Aorta (tissue), 5 donors: ENCODE measurements around the gene ETHE1. TPM values are rescaled to one million over a fixed set of nuclear protein-coding genes. Genes with fewer than 3 reads are reported as not detected.
"Not testable (repeated sequence)": the region's sequence is repeated elsewhere in the genome, so short reads cannot be mapped to it uniquely, and the experiment has no call there.

ENCODE experiments used
- ATAC-seq: fragments of 200-7000 bp; cut with Tn5 transposase; one replicate; pipeline ENCODE4 v1.9.1; 2022; ENCODE audit warnings: moderate library complexity; ENCODE audit not compliant: low FRiP score
- DNase-seq, 2 donors: peaks; one replicate each; pipeline ENCODE4 v3.0.0-alpha.2; 2020
- H3K27ac ChIP-seq, 2 donors: one replicate each; pipeline ENCODE4 v1.5.1; 2013; ENCODE audit warnings: low read length in 2 of 2, mild to moderate bottlenecking in 2 of 2, moderate library complexity in 2 of 2, control low read depth in 1 of 2, inconsistent platforms in 1 of 2, low read depth in 1 of 2
- H3K27me3 ChIP-seq, 2 donors: one replicate each; pipeline ENCODE4 v1.6.1; 2013; ENCODE audit warnings: control low read depth in 1 of 2, low read length in 1 of 2, mild to moderate bottlenecking in 1 of 2, moderate library complexity in 1 of 2; ENCODE audit not compliant: insufficient read depth in 2 of 2, control insufficient read depth in 1 of 2
- H3K36me3 ChIP-seq, 2 donors: one replicate each; pipeline ENCODE4 v1.6.1; 2013; ENCODE audit warnings: control low read depth in 1 of 2, low read length in 1 of 2, mild to moderate bottlenecking in 1 of 2; ENCODE audit not compliant: insufficient read depth in 2 of 2, control insufficient read depth in 1 of 2
- H3K4me1 ChIP-seq, 2 donors: one replicate each; pipeline ENCODE4 v1.6.1; 2013; ENCODE audit warnings: low read length in 2 of 2, control low read depth in 1 of 2, mild to moderate bottlenecking in 1 of 2, moderate library complexity in 1 of 2; ENCODE audit not compliant: insufficient read depth in 2 of 2, control insufficient read depth in 1 of 2
- H3K4me3 ChIP-seq, 2 donors: one replicate each; pipeline ENCODE4 v1.5.1; 2013; ENCODE audit warnings: low read length in 2 of 2, control low read depth in 1 of 2, mild to moderate bottlenecking in 1 of 2
- H3K9me3 ChIP-seq: one replicate; pipeline ENCODE4 v1.6.1; 2013; ENCODE audit warnings: mild to moderate bottlenecking, low read length; ENCODE audit not compliant: control insufficient read depth
- WGBS, 2 donors: extraction: QIAGEN DNeasy Blood & Tissue Kit; methylation state at CpG; one replicate each; pipeline ENCODE4 v1.1.7; 2013; 5-methylcytosine and 5-hydroxymethylcytosine counted together
- intact Hi-C, 2 donors: fragments of 100-400 bp; cut with DNase I; formaldehyde crosslinking; loops; one replicate each; pipeline versions ENCODE4 v1.14.2 to v1.15.0; 2022
- polyA plus RNA-seq, 2 donors: library from polyadenylated mRNA; stranded (reverse); fragments of 200-250 nt; gene quantifications; one replicate each; pipeline ENCODE4 v1.2.3, GENCODE V29; 2013
- total RNA-seq, 2 donors: library from RNA; stranded (reverse); fragmentation: NEBNext Ultra II Directional; extraction: Animal tissue kit (Norgen Biotek cat#: 25700); gene quantifications; one replicate each; pipeline ENCODE4 v1.2.1, GENCODE V29; 2021
- donor health status: healthy with polysubstance abuse.
- donor health status: Bipolar disorder and iron deficiency.
- donor health status: DM: no; HTN: no; CAD: no.
- donor health status: DM: no; HTN: no; CAD: no.
- donor health status: DM: yes; HTN: yes; CAD: no.

ETHE1 gene
- total and polyA plus RNA-seq, 4 donors = 21.7 to 47.1 (median 37.5) TPM

GRCh38 chr19:43519436-43520088 lies 7.4 kb downstream of the ETHE1 start:
- intact Hi-C loops = loop anchor here (1.0 to 5.0 kb wide), 3 partner anchors 57 to 73 kb away; no protein-coding TSS in a partner anchor
- DNase-seq (peak; percentile 83 to 90), ATAC-seq (peak; percentile 89)
- Histone ChIP-seq H3K4me1 (no peaks in the 10 kb centered on the region), H3K9me3 (no peaks in the 10 kb centered on the region), H3K27me3 (no peaks in the 10 kb centered on the region), H3K4me3 (no peak overlapping the region), H3K36me3 (no peaks in the 10 kb centered on the region), H3K27ac (no peak overlapping the region)
- WGBS, 2 donors = 39 to 45% methylated on average over 10 of the region's 10 CpGs

GRCh38 chr19:43518051-43518450 lies 8.9 kb downstream of the ETHE1 start:
- Histone ChIP-seq H3K4me1 (no peaks in the 10 kb centered on the region), H3K9me3 (no peaks in the 10 kb centered on the region), H3K27ac (no peak overlapping the region), H3K36me3 (no peaks in the 10 kb centered on the region), H3K4me3 (no peak overlapping the region), H3K27me3 (no peaks in the 10 kb centered on the region)
- DNase-seq (no peak), ATAC-seq (no peak)
- WGBS, 2 donors = 82 to 93% methylated on average over 4 of the region's 4 CpGs
- intact Hi-C loops = loop anchor here in 1 of 2 donors (2.0 to 5.0 kb wide), 2 partner anchors 56 to 71 kb away; no protein-coding TSS in a partner anchor

GRCh38 chr19:43512399-43512798 lies 14.6 kb downstream of the ETHE1 start:
- ATAC-seq, intact Hi-C loops, H3K27ac ChIP-seq, H3K36me3 ChIP-seq, DNase-seq, H3K4me1 ChIP-seq, H3K4me3 ChIP-seq, H3K27me3 ChIP-seq, H3K9me3 ChIP-seq: not testable (repeated sequence)

DNA sequence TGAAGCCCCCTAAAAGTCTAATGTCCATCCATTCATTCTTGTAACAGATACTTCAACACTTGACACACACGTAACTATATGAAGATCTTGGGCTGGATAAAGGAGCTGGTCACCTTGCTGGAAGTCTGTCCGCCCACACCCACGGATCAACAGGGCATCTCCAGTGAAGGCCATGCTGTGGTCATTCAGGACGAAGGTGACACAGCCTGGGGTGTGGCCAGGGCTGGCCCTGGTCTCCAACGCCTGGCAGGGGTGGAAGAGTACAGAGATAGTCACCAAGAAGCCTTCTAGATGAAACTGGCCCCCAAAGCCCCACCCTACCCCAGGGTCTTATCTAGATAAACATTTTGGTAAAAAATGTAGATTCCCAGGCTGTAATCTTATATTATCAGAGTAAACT lies 15.7 kb downstream of the ETHE1 start:
- ATAC-seq (no peak), DNase-seq (no peak)
- Histone ChIP-seq H3K4me1 (no peaks in the 10 kb centered on the region), H3K9me3 (no peaks in the 10 kb centered on the region), H3K27ac (no peak overlapping the region), H3K27me3 (no peaks in the 10 kb centered on the region), H3K36me3 (peaks cover 1 to 2% of the 10 kb centered on the region in 2 donors), H3K4me3 (no peak overlapping the region)
- WGBS, 2 donors = 92 to 93% methylated on average over 5 of the region's 5 CpGs
- intact Hi-C loops = no loop called here

DNA sequence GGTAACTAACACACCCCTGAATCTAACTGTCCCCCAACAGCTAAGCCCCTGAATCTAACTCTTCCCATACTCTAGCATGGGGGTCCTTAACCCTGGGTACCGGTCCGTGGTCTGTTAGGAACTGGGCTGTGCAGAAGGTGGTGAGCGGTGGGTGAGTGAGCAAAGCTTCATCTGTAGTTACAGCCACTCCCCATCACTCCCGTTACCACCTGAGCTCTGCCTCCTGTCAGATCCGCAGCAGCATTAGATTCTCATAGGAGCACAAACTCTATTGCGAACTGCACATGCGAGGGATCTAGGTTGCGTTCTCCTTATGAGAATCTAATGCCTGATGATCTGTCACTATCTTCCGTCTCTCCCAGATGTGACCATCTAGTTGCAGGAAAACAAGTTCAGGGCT lies 16.3 kb downstream of the ETHE1 start:
- 97 to 98% methylated on average over 9 of the region's 9 CpGs for WGBS, 2 donors
- H3K27me3 ChIP-seq = no peaks in the 10 kb centered on the region
- no peak overlapping the region for H3K27ac ChIP-seq
- H3K9me3 ChIP-seq = no peaks in the 10 kb centered on the region
- ATAC-seq (no peak), DNase-seq (no peak)
- no peak overlapping the region for H3K4me3 ChIP-seq
- H3K4me1 ChIP-seq = no peaks in the 10 kb centered on the region
- intact Hi-C loops = no loop called here
- H3K36me3 ChIP-seq = peaks cover 1 to 2% of the 10 kb centered on the region in 2 donors

DNA sequence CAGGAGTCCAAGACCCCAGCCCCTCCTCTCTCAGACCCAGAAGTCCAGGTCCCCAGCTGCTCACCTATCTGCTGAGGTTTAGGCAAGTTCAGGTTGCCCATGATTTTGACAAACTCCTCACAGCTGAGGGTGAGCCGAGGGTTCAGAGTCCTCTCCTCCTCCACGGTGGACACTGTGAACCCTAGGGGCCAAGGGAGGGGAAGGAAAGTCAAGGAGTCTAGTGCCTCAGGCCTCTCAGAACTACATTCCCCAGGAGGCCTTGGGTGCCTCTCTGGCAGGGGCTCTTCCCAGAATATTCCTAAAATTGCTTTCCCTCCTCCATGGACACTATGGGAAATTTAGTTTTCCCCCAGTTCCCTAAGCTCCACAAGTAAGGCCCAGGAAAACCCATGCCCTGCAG lies 19.1 kb downstream of the ETHE1 start:
- Histone ChIP-seq H3K36me3 (peaks cover 1 to 2% of the 10 kb centered on the region in 2 donors), H3K9me3 (no peaks in the 10 kb centered on the region), H3K4me1 (no peaks in the 10 kb centered on the region), H3K27me3 (no peaks in the 10 kb centered on the region), H3K27ac (no peak overlapping the region), H3K4me3 (no peak overlapping the region)
- peak in 1 of 2 donors; percentile 3 for DNase-seq
- intact Hi-C loops = no loop called here
- WGBS, 2 donors = 86% methylated on average over 2 of the region's 2 CpGs
- no peak for ATAC-seq

GRCh38 chr19:43506629-43507028 lies 20.4 kb downstream of the ETHE1 start:
- WGBS, 2 donors = 92 to 96% methylated on average over 5 of the region's 5 CpGs
- Histone ChIP-seq H3K27ac (no peak overlapping the region), H3K27me3 (no peaks in the 10 kb centered on the region), H3K9me3 (no peaks in the 10 kb centered on the region), H3K36me3 (peaks cover 1 to 2% of the 10 kb centered on the region in 2 donors), H3K4me1 (no peaks in the 10 kb centered on the region), H3K4me3 (no peak overlapping the region)
- no peak for ATAC-seq
- intact Hi-C loops = no loop called here
- DNase-seq = no peak

- intact Hi-C loops = no loop called here
- H3K27me3 ChIP-seq = no peaks in the 10 kb centered on the region
- no peaks in the 10 kb centered on the region for H3K9me3 ChIP-seq
- no peak for DNase-seq
- no peak overlapping the region for H3K27ac ChIP-seq
- no peak overlapping the region for H3K4me3 ChIP-seq
- whole genome bisulfite sequencing, 2 donors = 96 to 98% methylated on average over 5 of the region's 5 CpGs
- ATAC-seq = no peak
- H3K4me1 ChIP-seq = no peaks in the 10 kb centered on the region
- peaks cover 1 to 2% of the 10 kb centered on the region in 2 donors for H3K36me3 ChIP-seq
Observed at GRCh38 chr19:43505941-43506340, 21.1 kb downstream of the ETHE1 start.

- Histone ChIP-seq H3K27me3 (no peaks in the 10 kb centered on the region), H3K4me1 (no peaks in the 10 kb centered on the region), H3K27ac (no peak overlapping the region), H3K36me3 (peaks cover 1 to 2% of the 10 kb centered on the region in 2 donors), H3K4me3 (no peak overlapping the region), H3K9me3 (no peaks in the 10 kb centered on the region)
- ATAC-seq = no peak
- intact Hi-C loops = no loop called here
- WGBS, 2 donors = 96 to 97% methylated on average over 3 of the region's 3 CpGs
- DNase-seq = no peak
Observed at GRCh38 chr19:43505186-43505456, 21.9 kb downstream of the ETHE1 start.
